DND-41 (cell line): ENCODE data around the gene PRKCD.

Experiments
- EZH2 ChIP-seq: IDR thresholded peaks from 3 replicates; pipeline ENCODE4 v1.6.1; 2012; ENCODE audit warnings: borderline replicate concordance, low read depth, mild to moderate bottlenecking, moderate library complexity, low read length, inconsistent platforms; ENCODE audit not compliant: severe bottlenecking
- TF ChIP-seq, protein P1 (sequence below): IDR thresholded peaks from 2 replicates; pipeline ENCODE4 v1.5.1; 2012; ENCODE audit warnings: borderline replicate concordance, low read length, moderate library complexity, mild to moderate bottlenecking; ENCODE audit not compliant: poor library complexity, severe bottlenecking; ENCODE audit errors: extremely low read depth

DNA sequence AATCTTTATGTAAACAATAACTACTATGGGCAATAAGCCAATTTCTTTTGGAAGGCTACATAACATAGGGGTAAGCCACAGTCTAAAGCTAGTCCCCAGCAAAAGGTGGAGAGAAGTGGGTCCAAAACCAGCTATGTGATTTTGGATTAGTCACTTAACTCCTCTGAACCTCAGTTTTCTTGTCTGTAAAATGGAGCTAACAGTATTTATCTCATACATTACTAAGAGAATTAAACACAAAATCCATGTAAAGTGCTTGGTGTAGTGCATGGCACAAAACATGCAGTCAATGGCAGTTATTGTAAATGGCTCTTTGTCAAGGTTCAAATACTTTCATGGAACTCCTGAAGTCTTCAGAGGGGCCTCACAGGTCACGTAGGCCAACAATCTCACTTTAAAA lies 44.1 kb upstream of the PRKCD start:
- TF ChIP-seq, protein P1, sequence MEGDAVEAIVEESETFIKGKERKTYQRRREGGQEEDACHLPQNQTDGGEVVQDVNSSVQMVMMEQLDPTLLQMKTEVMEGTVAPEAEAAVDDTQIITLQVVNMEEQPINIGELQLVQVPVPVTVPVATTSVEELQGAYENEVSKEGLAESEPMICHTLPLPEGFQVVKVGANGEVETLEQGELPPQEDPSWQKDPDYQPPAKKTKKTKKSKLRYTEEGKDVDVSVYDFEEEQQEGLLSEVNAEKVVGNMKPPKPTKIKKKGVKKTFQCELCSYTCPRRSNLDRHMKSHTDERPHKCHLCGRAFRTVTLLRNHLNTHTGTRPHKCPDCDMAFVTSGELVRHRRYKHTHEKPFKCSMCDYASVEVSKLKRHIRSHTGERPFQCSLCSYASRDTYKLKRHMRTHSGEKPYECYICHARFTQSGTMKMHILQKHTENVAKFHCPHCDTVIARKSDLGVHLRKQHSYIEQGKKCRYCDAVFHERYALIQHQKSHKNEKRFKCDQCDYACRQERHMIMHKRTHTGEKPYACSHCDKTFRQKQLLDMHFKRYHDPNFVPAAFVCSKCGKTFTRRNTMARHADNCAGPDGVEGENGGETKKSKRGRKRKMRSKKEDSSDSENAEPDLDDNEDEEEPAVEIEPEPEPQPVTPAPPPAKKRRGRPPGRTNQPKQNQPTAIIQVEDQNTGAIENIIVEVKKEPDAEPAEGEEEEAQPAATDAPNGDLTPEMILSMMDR: no peak
- no peak for TF ChIP-seq EZH2
